Measurements from ENCODE around the gene SPEM2. TPM values are rescaled to one million over a fixed set of nuclear protein-coding genes. Genes with fewer than 3 reads are reported as not detected.

SPEM2 gene
- not detected in 2 replicates for total RNA-seq (2012; rRNA removed)
- polyA plus RNA-seq (2012; rRNA removed), result not detected in 2 replicates
- not detected in 2 replicates for polyA plus RNA-seq (2012; cell fraction: cytosol; rRNA removed)
- 0.13 TPM in 1 of 2 replicates, not detected in the other for polyA plus RNA-seq (2012; cell fraction: nucleus; rRNA removed; ENCODE audit: low replicate concordance)
- Bru-seq, nascent RNA, result not detected
- BruChase-seq, experiment 1, labeled RNA remaining after a 6-hour chase, result not detected
- BruChase-seq, experiment 2, labeled RNA remaining after a 2-hour chase, result not detected
- long read RNA-seq, result 0 reads

- CTCF ChIA-PET, result interaction anchor here (1.0 kb wide), 1 partner anchor 12 kb away, joined by 4 read pairs; no protein-coding TSS in a partner anchor
These were observed at the start of gene SPEM2 for GRCh38 chr17:7425316-7425715. TSS of gene SPEM2 (plus strand) at chr17:7425616. CDS start at chr17:7425689, 73 bp downstream.

More at GRCh38 chr17:7425316-7425715, at the start of gene SPEM2:
- no peak within 1 kb of the TSS for H3K4me2 ChIP-seq (ENCODE audit: low read depth, low read length)
- no TSS peak for BruUV-seq (replicated peaks)
- no peak within 1 kb of the TSS for H3K56ac ChIP-seq (ENCODE audit: extremely low read depth, insufficient read depth, low read length)
- no peak within 1 kb of the TSS for H3K4me3 ChIP-seq (ENCODE audit: insufficient read depth, low read depth, low read length)
- no peak within 1 kb of the TSS for H2AK9ac ChIP-seq (replicated peaks; ENCODE audit: low read depth, low read length, poor library complexity)
- no peak within 1 kb of the TSS for H2BK5ac ChIP-seq (ENCODE audit: low read depth, low read length, poor library complexity, severe bottlenecking)
- no peak for TF ChIP-seq ELK1 (IDR thresholded peaks at IDR 0.05; ENCODE audit: borderline replicate concordance, low read depth, low read length)
- TF ChIP-seq MAZ (IDR thresholded peaks at IDR 0.05; ENCODE audit: borderline replicate concordance, low read depth, low read length), result no peak
- TF ChIP-seq POLR2A (IDR thresholded peaks at IDR 0.05; ENCODE audit: low read depth, low read length), result no peak
- no peak for TF ChIP-seq RCOR1 (IDR thresholded peaks at IDR 0.05; ENCODE audit: insufficient replicate concordance, low read length)
- no peak for TF ChIP-seq USF2 (IDR thresholded peaks at IDR 0.05; ENCODE audit: low read depth, low read length)
- no peak for TF ChIP-seq MAFK (IDR thresholded peaks at IDR 0.05; ENCODE audit: low read depth, low read length)
- no peak for TF ChIP-seq RFX5 (IDR thresholded peaks at IDR 0.05; ENCODE audit: low read depth, low read length)
- no peak for TF ChIP-seq CTCF (conservative IDR thresholded peaks at IDR 0.05; ENCODE audit: low read depth, low read length)
- no peak for TF ChIP-seq CEBPB (IDR thresholded peaks at IDR 0.05; ENCODE audit: low read depth, low read length)
- no peak for TF ChIP-seq SMC3 (IDR thresholded peaks at IDR 0.05; ENCODE audit: low read depth, low read length)
- no peak for TF ChIP-seq BHLHE40 (IDR thresholded peaks at IDR 0.05; ENCODE audit: low read depth, low read length)
- TF ChIP-seq RAD21 (IDR thresholded peaks at IDR 0.05; ENCODE audit: low read length), result no peak
- no peak for TF ChIP-seq CHD1 (IDR thresholded peaks at IDR 0.05; ENCODE audit: low read depth, low read length)
- H3K23ac ChIP-seq (ENCODE audit: low read depth, low read length), result no peak within 1 kb of the TSS
- H3K9me3 ChIP-seq (ENCODE audit: control insufficient read depth, insufficient read depth, low read length), result no peaks in the 10 kb centered on the region
- no peak within 1 kb of the TSS for H2BK20ac ChIP-seq (ENCODE audit: low read depth, low read length)
- no peak for ATAC-seq (ENCODE audit: low read depth)
- no CpG with 5 or more reads among the region's 7 CpGs for WGBS, 2 experiments (ENCODE audit: extremely low coverage in 2 of 2, insufficient read length in 1 of 2)
- peaks cover 2% of the 10 kb centered on the region; the same call in 1 of the 2 replicates for H3K27me3 ChIP-seq (ENCODE audit: control insufficient read depth, insufficient read depth, low read length)
- H2AK5ac ChIP-seq (ENCODE audit: low read depth, low read length), result no peak within 1 kb of the TSS
- H3K14ac ChIP-seq (replicated peaks; ENCODE audit: low read depth, low read length), result no peak within 1 kb of the TSS
- no peak within 1 kb of the TSS for H3K4ac ChIP-seq (ENCODE audit: low read depth, low read length)
- no peaks in the 10 kb centered on the region for H4K20me1 ChIP-seq (ENCODE audit: insufficient read depth, low read length)
- H2AFZ ChIP-seq (replicated peaks; ENCODE audit: low read length, poor library complexity), result no peak within 1 kb of the TSS
- intact Hi-C loops (cut with micrococcal nuclease) (no loop called here), dilution Hi-C loops (cut with HindIII; ENCODE audit: low sequenced_read_pairs, unreplicated experiment) (no loop called here), in situ Hi-C loops (cut with MboI; ENCODE audit: low sequenced_read_pairs) (no loop called here)
- DNase-seq, result no peak
- H4K91ac ChIP-seq (ENCODE audit: insufficient read depth, low read depth, low read length), result no peak within 1 kb of the TSS
- no peak within 1 kb of the TSS for H2BK15ac ChIP-seq (ENCODE audit: low read depth, low read length)
- no peak within 1 kb of the TSS for H3K9ac ChIP-seq (ENCODE audit: low read depth, low read length)
- no peaks in the 10 kb centered on the region for H3K36me3 ChIP-seq (ENCODE audit: control insufficient read depth, insufficient read depth, low read length)
- no peak within 1 kb of the TSS for H4K5ac ChIP-seq (ENCODE audit: low read depth, low read length)
- no peaks in the 10 kb centered on the region for H3K4me1 ChIP-seq (ENCODE audit: control insufficient read depth, insufficient read depth, low read length)
- H3K79me1 ChIP-seq (ENCODE audit: low read depth in 1 of 2, low read length in 2 of 2), result no peaks in the 10 kb centered on the region
- POLR2A ChIA-PET (ENCODE audit: unreplicated experiment), result interaction anchor here (0.6 kb wide), 1 partner anchor 74 kb away, joined by 3 read pairs; no protein-coding TSS in a partner anchor
- no peak within 1 kb of the TSS for H3K27ac ChIP-seq (ENCODE audit: insufficient read depth, low read length)
- no peak within 1 kb of the TSS for H4K8ac ChIP-seq (ENCODE audit: low read depth in 2 of 2, low read length in 2 of 2)
- no peak within 1 kb of the TSS for H2BK120ac ChIP-seq (ENCODE audit: low read depth, low read length)
- no peak within 1 kb of the TSS for H3K18ac ChIP-seq (ENCODE audit: low read depth, low read length)
- H3K9me1 ChIP-seq (ENCODE audit: insufficient read depth, low read length), result 0 out of 2 replicates have a peak, but pooled peaks cover 3% of the 10 kb centered on the region
